GM12878 (cell line): ENCODE measurements around the gene RUNX3. TPM values are rescaled to one million over a fixed set of nuclear protein-coding genes. Genes with fewer than 3 reads are reported as not detected.

Experiments
- ATF3 ChIP-seq: IDR thresholded peaks from 2 replicates; pipeline ENCODE4 v1.6.1; 2011; ENCODE audit warnings: low read depth, mild to moderate bottlenecking, low read length, moderate library complexity, borderline replicate concordance; ENCODE audit errors: extremely low read depth
- BCLAF1 ChIP-seq: fragments of 450-650 bp; IDR thresholded peaks from 2 replicates; pipeline ENCODE4 v1.6.1; 2017; ENCODE audit warnings: antibody characterized with exemption, mild to moderate bottlenecking, moderate library complexity
- E2F8 ChIP-seq: fragments of 450-650 bp; IDR thresholded peaks from 2 replicates; pipeline ENCODE4 v1.6.1; 2018; ENCODE audit warnings: mild to moderate bottlenecking, low read depth, moderate library complexity; ENCODE audit not compliant: partially characterized antibody
- FOXM1 ChIP-seq: IDR thresholded peaks from 2 replicates; pipeline ENCODE4 v1.6.1; 2012; ENCODE audit warnings: low read depth, mild to moderate bottlenecking, inconsistent platforms, low read length, moderate library complexity
- LARP7 ChIP-seq: fragments of 450-650 bp; IDR thresholded peaks from 2 replicates; pipeline ENCODE4 v1.6.1; 2017; ENCODE audit warnings: mild to moderate bottlenecking
- MTA3 ChIP-seq: IDR thresholded peaks from 2 replicates; pipeline ENCODE4 v1.6.1; 2012; ENCODE audit warnings: low read length, inconsistent platforms, borderline replicate concordance
- ZSCAN29 ChIP-seq: fragments of 450-650 bp; IDR thresholded peaks from 2 replicates; pipeline ENCODE4 v1.6.1; 2017; ENCODE audit warnings: mild to moderate bottlenecking, moderate library complexity
- polyA plus RNA-seq, 11 experiments: library from polyadenylated mRNA; depleted of rRNA in 4 of 11; unstranded in 6 of 11; stranded (reverse) in 5 of 11; fragments of >200 nt; fragmentation: Nextera tagmentation in 4 of 11; fragmentation: Illumina TruSeq in 1 of 11; extraction: Ambion mirVana in 4 of 11; extraction: Trizol in 1 of 11; gene quantifications; 1 replicate in 1 of 11; 2 replicates in 10 of 11; pipeline versions ENCODE4 v1.2.1 to v1.2.3, GENCODE V29; 2011 to 2016; ENCODE audit warnings: inconsistent platforms in 2 of 11, missing spikeins in 2 of 11, low read depth in 1 of 11
- total RNA-seq, 4 experiments: library from RNA; depleted of rRNA in 3 of 4; stranded (reverse); fragments of >200 nt in 3 of 4; fragmentation: Illumina TruSeq in 1 of 4; extraction: Trizol in 1 of 4; gene quantifications; 2 replicates each; pipeline versions ENCODE4 v1.2.1 to v1.2.3, GENCODE V29; 2013 to 2021

Gene RUNX3
- total and polyA plus RNA-seq, 10 of the 15 experiments (the other 5 are each of a cell fraction or from before 2014, with no cell fraction given) = 19.0 to 151 (median 31.4) TPM

GRCh38 chr1:24954631-24955030 lies 24.6 kb upstream of the RUNX3 start (continued):
- TF ChIP-seq BCLAF1 = no peak
- TF ChIP-seq ATF3 = no peak
- no peak for TF ChIP-seq E2F8
- 0 out of 2 replicates have a peak, but pooled peaks have one; percentile 31 for TF ChIP-seq LARP7
- no peak; the same call in 1 of the 2 replicates for TF ChIP-seq MTA3
- 0 out of 2 replicates have a peak, but pooled peaks have one; percentile 11 for TF ChIP-seq FOXM1
- peak; percentile 69; the same call in 1 of the 2 replicates for TF ChIP-seq ZSCAN29
